NCI-H2107 (cell line): ENCODE data around the gene PIK3AP1.
"Not testable (repeated sequence)": the region's sequence is repeated elsewhere in the genome, so short reads cannot be mapped to it uniquely, and the experiment has no call there.

Experiments used
- DNase-seq: peaks from one replicate; lab custom pipeline; 2025; lab: John Stamatoyannopoulos, UW

PIK3AP1 gene, protein sequence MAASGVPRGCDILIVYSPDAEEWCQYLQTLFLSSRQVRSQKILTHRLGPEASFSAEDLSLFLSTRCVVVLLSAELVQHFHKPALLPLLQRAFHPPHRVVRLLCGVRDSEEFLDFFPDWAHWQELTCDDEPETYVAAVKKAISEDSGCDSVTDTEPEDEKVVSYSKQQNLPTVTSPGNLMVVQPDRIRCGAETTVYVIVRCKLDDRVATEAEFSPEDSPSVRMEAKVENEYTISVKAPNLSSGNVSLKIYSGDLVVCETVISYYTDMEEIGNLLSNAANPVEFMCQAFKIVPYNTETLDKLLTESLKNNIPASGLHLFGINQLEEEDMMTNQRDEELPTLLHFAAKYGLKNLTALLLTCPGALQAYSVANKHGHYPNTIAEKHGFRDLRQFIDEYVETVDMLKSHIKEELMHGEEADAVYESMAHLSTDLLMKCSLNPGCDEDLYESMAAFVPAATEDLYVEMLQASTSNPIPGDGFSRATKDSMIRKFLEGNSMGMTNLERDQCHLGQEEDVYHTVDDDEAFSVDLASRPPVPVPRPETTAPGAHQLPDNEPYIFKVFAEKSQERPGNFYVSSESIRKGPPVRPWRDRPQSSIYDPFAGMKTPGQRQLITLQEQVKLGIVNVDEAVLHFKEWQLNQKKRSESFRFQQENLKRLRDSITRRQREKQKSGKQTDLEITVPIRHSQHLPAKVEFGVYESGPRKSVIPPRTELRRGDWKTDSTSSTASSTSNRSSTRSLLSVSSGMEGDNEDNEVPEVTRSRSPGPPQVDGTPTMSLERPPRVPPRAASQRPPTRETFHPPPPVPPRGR

DNA sequence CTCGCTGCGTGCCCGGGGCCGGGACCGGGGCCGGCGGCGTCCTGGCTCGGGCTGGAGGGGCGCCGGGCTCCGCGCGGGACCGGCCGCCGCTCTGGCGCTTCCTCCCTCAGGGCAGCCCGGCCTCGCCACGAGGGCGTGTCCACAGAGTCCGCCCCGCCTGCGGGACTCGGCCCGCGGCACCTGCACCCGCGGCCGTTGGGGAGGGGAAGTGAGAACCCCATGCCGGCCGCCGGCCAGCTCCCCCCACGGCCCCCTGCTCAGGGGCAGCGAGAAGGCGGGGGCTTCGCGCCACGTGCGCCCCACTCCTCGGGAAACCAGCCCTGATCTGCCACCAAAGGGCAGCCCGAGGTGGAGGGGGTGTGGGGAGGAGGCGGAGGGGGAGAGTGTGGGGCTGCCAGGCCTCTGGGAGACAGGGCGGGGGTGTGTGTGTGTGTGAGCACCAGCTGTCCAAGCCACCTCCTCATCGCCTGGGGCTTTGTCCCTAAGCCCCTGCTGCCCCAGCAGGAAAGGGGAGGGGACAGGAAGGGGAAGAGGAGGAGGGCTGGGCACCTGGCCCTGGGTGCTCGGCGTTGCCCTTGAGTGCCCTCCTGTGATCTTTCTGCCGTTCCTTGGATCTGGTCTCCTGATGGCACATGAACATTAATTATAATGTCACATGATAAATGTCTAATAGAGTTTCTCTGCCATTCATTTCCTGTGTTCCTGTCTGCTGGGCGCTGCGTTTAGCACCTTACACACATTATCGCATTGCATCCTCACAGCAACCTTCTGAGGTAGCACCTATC, at the start of gene PIK3AP1:
Gene PIK3AP1, minus strand, starts transcription at position 93 of the 785 bp plus-strand sequence. CDS start 120 bp downstream, outside the sequence.
- no peak for DNase-seq

- no peak for DNase-seq
Measured at GRCh38 chr10:96768136-96768535, 47.8 kb upstream of the PIK3AP1 start.

GRCh38 chr10:96767611-96768010, 47.3 kb upstream of the PIK3AP1 start:
- DNase-seq, result no peak

- peak; percentile 1 for DNase-seq
Measured at GRCh38 chr10:96765406-96766240, 45.3 kb upstream of the PIK3AP1 start.

DNA sequence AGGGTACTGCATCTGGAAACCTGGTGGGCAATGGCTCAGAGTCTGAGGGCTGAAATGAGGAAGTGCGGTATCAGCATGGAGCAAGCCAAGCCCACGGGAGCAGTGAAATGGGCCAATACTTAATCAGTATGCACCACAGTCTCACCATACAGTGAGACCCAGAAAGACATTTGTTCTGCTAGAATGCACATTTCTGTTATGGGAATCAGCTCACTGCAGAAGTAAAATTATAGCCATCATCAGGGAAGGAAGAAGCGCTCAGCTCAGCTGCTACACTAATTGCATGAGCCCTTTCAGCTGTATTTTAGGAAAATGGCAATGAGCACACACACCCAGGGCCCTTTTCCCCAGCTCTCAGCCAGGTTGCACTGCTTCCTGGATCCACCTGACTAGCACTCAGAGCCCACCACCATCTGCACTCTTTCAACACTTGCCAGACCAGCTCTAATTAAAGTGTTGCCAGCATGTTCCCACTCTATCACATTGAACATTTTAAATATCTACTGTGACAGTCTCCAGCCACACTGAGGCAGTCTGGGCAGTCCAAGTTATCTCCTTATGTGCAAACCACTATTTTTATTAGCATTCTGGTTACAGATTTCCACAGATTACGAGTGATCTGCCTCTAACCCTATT, 44.2 kb upstream of the PIK3AP1 start:
- DNase-seq, result no peak

- no peak for DNase-seq
Measured at GRCh38 chr10:96758423-96758822, 38.1 kb upstream of the PIK3AP1 start.

- no peak for DNase-seq
Measured at GRCh38 chr10:96756111-96756903, 36.0 kb upstream of the PIK3AP1 start.

DNA sequence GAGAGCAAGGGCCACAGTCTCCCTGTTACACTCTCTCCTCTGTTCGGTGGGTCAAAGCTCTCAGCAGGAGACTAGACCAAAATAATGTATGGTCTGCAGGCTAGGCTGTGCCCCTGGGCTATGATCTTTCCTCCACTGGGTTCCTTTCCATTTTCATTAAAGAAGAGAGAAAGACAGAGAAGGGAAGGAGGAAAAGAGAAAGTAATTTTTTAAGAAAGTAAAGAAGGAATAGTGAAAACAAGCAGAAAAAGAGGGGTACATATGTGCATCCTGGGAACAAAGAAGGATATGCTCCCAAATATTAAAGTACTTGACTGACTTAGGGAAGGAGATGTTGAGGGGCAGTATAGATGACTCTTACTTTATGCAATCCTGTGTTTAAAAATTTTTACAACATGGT, 33.6 kb upstream of the PIK3AP1 start:
- DNase-seq, result no peak

DNA sequence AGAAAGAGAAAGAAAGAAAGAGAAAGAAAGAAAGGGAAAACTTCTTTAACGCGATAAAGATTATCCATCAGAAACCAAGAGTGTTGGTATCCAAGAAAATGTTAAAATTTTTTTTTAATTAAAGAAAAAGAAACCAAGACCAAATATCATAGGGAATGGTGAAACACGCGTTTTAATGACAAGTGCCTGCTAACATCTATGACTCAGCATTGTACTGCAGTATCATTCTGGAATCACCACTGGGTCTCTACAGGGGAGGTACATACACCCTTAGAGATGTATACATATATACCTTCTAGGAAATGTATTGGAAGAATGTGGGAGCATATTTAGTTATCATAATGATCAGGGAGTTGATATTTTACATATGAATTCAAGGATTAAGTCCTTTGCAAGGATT, 32.1 kb upstream of the PIK3AP1 start:
- no peak for DNase-seq

GRCh38 chr10:96750316-96750715, 30.0 kb upstream of the PIK3AP1 start:
- DNase-seq, result not testable (repeated sequence)

DNA sequence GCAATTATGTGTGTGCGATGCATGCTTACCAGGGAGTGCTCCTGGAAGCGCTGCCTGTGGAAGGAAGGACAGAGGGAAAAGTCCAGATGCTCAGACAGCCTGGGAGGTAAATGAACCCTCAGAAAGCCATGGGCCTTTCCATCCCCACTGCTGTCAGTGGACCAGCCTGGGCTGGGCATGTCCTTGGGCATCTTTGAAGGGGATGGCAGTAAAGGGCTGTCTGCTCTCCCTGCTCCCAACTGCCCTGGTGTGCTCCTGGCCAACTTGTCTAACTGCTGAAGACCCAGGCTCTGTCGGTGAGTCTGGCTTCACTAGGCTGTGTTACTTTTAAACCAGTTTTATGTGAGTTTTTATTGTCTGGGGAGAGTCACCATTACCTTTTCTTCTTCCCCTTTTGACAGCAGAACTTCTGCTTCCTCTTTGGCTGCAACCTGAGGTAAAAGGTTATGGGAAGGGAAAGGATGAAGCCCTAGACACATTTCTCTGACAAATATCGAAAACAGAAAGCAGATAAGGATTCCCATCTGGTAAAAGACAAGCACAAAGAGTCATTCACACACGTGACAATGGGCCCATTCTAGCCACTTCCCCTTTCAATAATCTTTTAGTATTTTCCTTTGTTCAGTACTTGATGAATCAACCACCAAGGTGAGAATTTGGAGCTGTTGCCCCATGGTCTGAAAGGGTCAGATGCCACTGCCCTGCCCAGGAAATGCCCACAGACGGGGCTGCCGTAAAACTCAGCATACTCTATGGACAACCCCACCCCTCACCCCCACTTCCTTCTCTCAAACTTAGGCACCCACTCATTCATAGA, 27.6 kb upstream of the PIK3AP1 start:
- no peak for DNase-seq

DNA sequence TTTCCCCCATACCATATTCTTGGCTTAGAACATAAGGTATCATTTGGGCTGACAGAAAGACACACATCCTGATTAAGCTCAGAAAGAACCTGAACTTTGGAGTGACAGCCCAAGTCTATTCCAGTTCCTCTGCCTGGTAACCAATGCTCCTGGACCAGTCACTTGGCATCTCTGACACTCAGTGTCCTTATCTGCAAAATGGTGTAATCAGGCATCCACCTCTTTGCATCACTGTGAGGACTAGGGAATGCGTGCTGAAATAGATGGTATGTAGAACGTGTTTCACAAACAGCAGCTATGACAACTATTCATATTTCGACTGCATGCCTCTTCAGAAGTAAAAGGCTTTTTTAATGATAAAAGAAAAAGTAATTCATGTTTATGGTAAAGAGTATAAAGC, 26.2 kb upstream of the PIK3AP1 start:
- no peak for DNase-seq

DNA sequence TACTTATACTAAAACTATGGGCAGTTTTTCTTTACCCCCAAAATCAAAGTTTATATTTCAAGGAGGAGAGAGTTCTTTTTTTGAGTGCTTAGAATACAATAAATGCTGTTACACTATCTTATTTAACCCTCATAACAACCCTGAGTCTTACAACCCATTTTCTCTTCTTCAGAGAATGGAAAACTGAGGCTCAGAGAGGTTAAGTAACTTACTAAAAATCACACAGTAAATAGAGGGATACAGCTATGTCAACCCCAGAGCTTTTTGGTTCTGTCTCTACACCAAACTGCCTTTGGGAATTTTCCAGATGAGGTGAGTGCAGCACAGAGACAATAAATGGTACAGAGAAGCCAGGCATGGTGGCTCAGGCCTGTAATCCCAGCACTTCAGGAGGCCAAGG, 25.6 kb upstream of the PIK3AP1 start:
- DNase-seq, result no peak

DNA sequence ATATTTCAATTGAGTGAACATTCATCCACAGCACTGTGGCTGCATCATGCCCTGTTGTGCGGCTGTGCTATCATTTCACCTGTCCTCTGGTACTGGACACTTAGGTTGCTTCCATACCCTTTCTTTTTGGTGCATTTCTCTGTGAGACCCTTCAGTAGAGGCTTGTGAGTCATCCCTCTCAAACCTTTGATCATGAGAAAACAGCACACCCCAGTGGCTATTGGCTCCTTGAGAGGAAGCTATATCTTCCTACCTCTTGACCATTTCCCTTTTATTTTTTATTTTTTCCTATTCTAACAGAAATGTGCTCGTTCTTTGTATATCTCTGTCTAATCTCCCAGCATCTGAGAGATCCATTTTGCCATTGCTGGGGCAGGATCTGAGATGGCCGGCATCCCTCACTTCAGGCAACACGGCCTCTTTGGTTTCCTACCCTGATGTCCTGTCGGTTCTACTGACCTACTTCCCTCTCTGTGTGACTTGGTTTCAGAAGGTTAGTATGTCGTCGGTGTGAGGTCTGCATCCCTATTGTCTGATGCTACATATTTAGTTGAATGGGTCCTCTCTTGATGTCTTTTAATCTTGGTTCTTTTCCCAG, 23.8 kb upstream of the PIK3AP1 start:
- no peak for DNase-seq

GRCh38 chr10:96741557-96741956, 21.2 kb upstream of the PIK3AP1 start:
- not testable (repeated sequence) for DNase-seq

DNA sequence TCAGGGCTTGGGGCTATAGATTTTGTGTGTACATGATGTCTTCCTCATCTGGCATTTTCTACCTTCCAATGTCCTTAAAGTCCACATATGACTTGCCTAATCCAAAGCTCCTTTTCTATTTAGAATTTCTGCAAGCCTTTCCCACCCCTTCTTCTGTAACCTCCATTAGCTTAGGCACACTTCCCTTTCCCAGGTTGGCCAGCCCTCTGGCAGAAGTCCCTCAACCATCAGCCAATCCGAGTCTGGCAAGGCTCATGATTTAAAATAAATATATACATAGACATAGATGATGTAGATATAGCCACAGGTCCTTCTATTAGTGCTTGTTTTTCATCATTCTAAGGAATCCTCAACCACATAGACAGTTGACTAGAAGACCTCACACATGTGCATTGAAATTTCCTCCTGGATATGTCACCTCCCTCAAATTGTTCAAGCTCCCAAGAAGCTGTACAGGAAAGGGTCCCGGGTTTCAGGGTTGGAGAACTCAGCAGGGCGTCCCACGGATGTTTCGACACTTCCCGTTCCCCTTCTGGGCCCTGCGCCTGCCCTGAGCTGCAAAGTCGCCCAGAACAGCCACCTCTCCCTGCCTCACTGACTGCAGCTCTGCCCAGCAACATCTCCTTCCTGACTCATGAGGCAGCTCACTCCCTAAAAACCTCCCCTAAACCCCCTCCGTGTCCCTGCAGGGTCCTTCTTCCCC, 20.4 kb upstream of the PIK3AP1 start:
- DNase-seq, result no peak

DNA sequence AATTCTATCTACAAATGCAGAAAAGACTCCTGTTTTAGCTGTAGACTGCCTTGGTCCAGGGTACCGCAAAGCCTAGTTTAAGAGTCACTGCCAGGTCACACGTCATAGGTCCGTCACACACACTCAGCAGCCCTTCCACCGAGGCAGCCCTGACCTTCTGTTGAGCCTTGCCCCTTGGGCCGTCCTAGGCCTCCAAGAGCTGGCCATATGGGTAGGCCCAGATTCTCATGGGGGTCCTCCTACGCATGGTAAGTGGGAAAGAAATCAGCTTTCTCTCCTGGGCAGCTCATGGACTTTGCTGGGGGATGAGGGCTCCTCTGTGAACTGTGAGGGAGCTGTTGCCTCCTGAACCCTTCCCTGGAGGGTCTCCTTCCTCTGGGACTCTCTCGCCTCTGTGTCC, 19.8 kb upstream of the PIK3AP1 start:
- no peak for DNase-seq

- DNase-seq, result not testable (repeated sequence)
Measured at GRCh38 chr10:96737307-96737902, 17.1 kb upstream of the PIK3AP1 start.
